IMR-90 (cell line): ENCODE results near the gene GATAD2A. TPM values are rescaled to one million over a fixed set of nuclear protein-coding genes. Genes with fewer than 3 reads are reported as not detected.

Source experiments
- ATAC-seq: fragments of 200-7000 bp; cut with Tn5 transposase; 2 replicates; pipeline ENCODE4 v1.9.1; 2020; ENCODE audit warnings: low read depth, mild to moderate bottlenecking, moderate library complexity
- BruUV-seq: library from RNA; stranded (reverse); fragments of 400-500 nt; replicated peaks from 2 replicates; lab custom pipeline; 2021; lab: Mats Ljungman, UMichigan
- CTCF ChIA-PET: fragments of 300-600 bp; formaldehyde crosslinking; extraction: SDS; loops from one replicate; lab custom pipeline; 2021; ENCODE audit warnings: antibody characterized with exemption; lab: Yijun Ruan, JAX
- POLR2A ChIA-PET: fragments of 300-600 bp; sonication (Branson Sonifier 250); formaldehyde crosslinking; loops from one replicate; lab custom pipeline; 2022; ENCODE audit warnings: antibody characterized with exemption; ENCODE audit not compliant: unreplicated experiment; lab: Charles Lee
- DNase-seq: peaks from one replicate; pipeline ENCODE4 v3.0.0; 2013
- H2AFZ ChIP-seq: replicated peaks from 2 replicates; pipeline ENCODE3; 2013; ENCODE audit warnings: low read length, mild to moderate bottlenecking; ENCODE audit not compliant: poor library complexity
- H2AK5ac ChIP-seq: 2 replicates; pipeline ENCODE4 v1.6.1; 2013; ENCODE audit warnings: low read depth, low read length, inconsistent platforms
- H2AK9ac ChIP-seq: replicated peaks from 2 replicates; pipeline ENCODE3; 2013; ENCODE audit warnings: mild to moderate bottlenecking, low read depth, low read length, moderate library complexity; ENCODE audit not compliant: poor library complexity
- H2BK120ac ChIP-seq: 2 replicates; pipeline ENCODE4 v1.6.1; 2013; ENCODE audit warnings: low read depth, low read length, inconsistent platforms
- H2BK15ac ChIP-seq: 3 replicates; pipeline ENCODE4 v1.6.1; 2013; ENCODE audit warnings: low read depth, low read length, inconsistent platforms
- H2BK20ac ChIP-seq: 2 replicates; pipeline ENCODE4 v1.6.1; 2013; ENCODE audit warnings: low read depth, mild to moderate bottlenecking, inconsistent platforms, low read length, moderate library complexity
- H2BK5ac ChIP-seq: 2 replicates; pipeline ENCODE4 v1.6.1; 2013; ENCODE audit warnings: mild to moderate bottlenecking, low read depth, low read length, inconsistent platforms; ENCODE audit not compliant: poor library complexity, severe bottlenecking
- H3K14ac ChIP-seq: replicated peaks from 2 replicates; pipeline ENCODE4 v1.6.1; 2013; ENCODE audit warnings: low read depth, low read length, inconsistent platforms
- H3K18ac ChIP-seq: 2 replicates; pipeline ENCODE4 v1.6.1; 2013; ENCODE audit warnings: low read depth, low read length, control low read depth
- H3K23ac ChIP-seq: 2 replicates; pipeline ENCODE4 v1.6.1; 2013; ENCODE audit warnings: low read depth, low read length, inconsistent platforms
- H3K27ac ChIP-seq: 2 replicates; pipeline ENCODE4 v1.5.1; 2013; ENCODE audit warnings: mild to moderate bottlenecking, control low read depth, low read length; ENCODE audit not compliant: insufficient read depth
- H3K27me3 ChIP-seq: 2 replicates; pipeline ENCODE4 v1.6.1; 2013; ENCODE audit warnings: low read length; ENCODE audit not compliant: control insufficient read depth, insufficient read depth
- H3K36me3 ChIP-seq: 2 replicates; pipeline ENCODE4 v1.6.1; 2013; ENCODE audit warnings: low read length, mixed read lengths; ENCODE audit not compliant: control insufficient read depth, insufficient read depth
- H3K4ac ChIP-seq: 2 replicates; pipeline ENCODE4 v1.6.1; 2013; ENCODE audit warnings: low read depth, low read length, inconsistent platforms
- H3K4me1 ChIP-seq: 2 replicates; pipeline ENCODE4 v1.6.1; 2013; ENCODE audit warnings: low read length, mixed read lengths; ENCODE audit not compliant: control insufficient read depth, insufficient read depth
- H3K4me2 ChIP-seq: 2 replicates; pipeline ENCODE4 v1.6.1; 2013; ENCODE audit warnings: low read depth, mild to moderate bottlenecking, control low read depth, low read length, moderate library complexity
- H3K4me3 ChIP-seq: 2 replicates; pipeline ENCODE4 v1.5.1; 2013; ENCODE audit warnings: low read depth, mild to moderate bottlenecking, control low read depth, low read length, moderate library complexity; ENCODE audit not compliant: insufficient read depth
- H3K56ac ChIP-seq: 2 replicates; pipeline ENCODE4 v1.6.1; 2013; ENCODE audit warnings: low read length, inconsistent platforms; ENCODE audit not compliant: insufficient read depth; ENCODE audit errors: extremely low read depth
- H3K79me1 ChIP-seq, 2 experiments: 2 replicates each; pipeline ENCODE4 v1.6.1; 2013; ENCODE audit warnings: low read length in 2 of 2, inconsistent platforms in 1 of 2, low read depth in 1 of 2
- H3K9ac ChIP-seq: 2 replicates; pipeline ENCODE4 v1.6.1; 2013; ENCODE audit warnings: low read depth, low read length, control low read depth
- H3K9me1 ChIP-seq: 2 replicates; pipeline ENCODE4 v1.6.1; 2013; ENCODE audit warnings: low read length, inconsistent platforms; ENCODE audit not compliant: insufficient read depth
- H3K9me3 ChIP-seq: 2 replicates; pipeline ENCODE4 v1.6.1; 2013; ENCODE audit warnings: low read length; ENCODE audit not compliant: control insufficient read depth, insufficient read depth
- H4K20me1 ChIP-seq: 2 replicates; pipeline ENCODE4 v1.6.1; 2013; ENCODE audit warnings: low read length, inconsistent platforms; ENCODE audit not compliant: insufficient read depth
- H4K5ac ChIP-seq: 2 replicates; pipeline ENCODE4 v1.6.1; 2013; ENCODE audit warnings: mild to moderate bottlenecking, low read depth, low read length, control low read depth
- H4K8ac ChIP-seq, 2 experiments: 2 replicates each; pipeline ENCODE4 v1.6.1; 2013; ENCODE audit warnings: low read depth in 2 of 2, low read length in 2 of 2, control low read depth in 1 of 2, inconsistent platforms in 1 of 2
- H4K91ac ChIP-seq: 2 replicates; pipeline ENCODE4 v1.6.1; 2013; ENCODE audit warnings: low read depth, low read length, inconsistent platforms; ENCODE audit not compliant: insufficient read depth
- BHLHE40 ChIP-seq: fragments of 150-350 bp; IDR thresholded peaks from 2 replicates; pipeline ENCODE4 v1.6.1; 2016; ENCODE audit warnings: mild to moderate bottlenecking, low read depth, low read length
- CTCF ChIP-seq: conservative IDR thresholded peaks from 2 replicates; pipeline ENCODE4 v1.5.1; 2012; ENCODE audit warnings: mild to moderate bottlenecking, low read depth, low read length, improper control_type of control experiment
- MAFK ChIP-seq: IDR thresholded peaks from 2 replicates; pipeline ENCODE4 v1.6.1; 2012; ENCODE audit warnings: low read depth, low read length, improper control_type of control experiment
- POLR2A ChIP-seq: IDR thresholded peaks from 2 replicates; pipeline ENCODE4 v1.6.1; 2012; ENCODE audit warnings: mild to moderate bottlenecking, low read depth, low read length
- RAD21 ChIP-seq: IDR thresholded peaks from 2 replicates; pipeline ENCODE4 v1.6.1; 2012; ENCODE audit warnings: low read length, improper control_type of control experiment
- WGBS, 2 experiments: methylation state at CpG; one replicate each; pipeline versions ENCODE4 v1.1.5 to v1.1.7; 2013; ENCODE audit warnings: missing lambda C conversion rate in 2 of 2; ENCODE audit not compliant: insufficient read length in 1 of 2; ENCODE audit errors: extremely low coverage in 2 of 2; 5-methylcytosine and 5-hydroxymethylcytosine counted together
- dilution Hi-C: fragments of 300-500 bp; cut with HindIII; formaldehyde crosslinking; loops from one replicate; pipeline ENCODE4 v1.14.3; 2018; ENCODE audit warnings: low sequenced_read_pairs; ENCODE audit not compliant: unreplicated experiment
- in situ Hi-C: fragments of 300-500 bp; cut with MboI; formaldehyde crosslinking; loops from 3 replicates; pipeline ENCODE4 v1.14.3; 2019; ENCODE audit warnings: low sequenced_read_pairs, inconsistent platforms, mixed read lengths
- intact Hi-C: fragments of 100-400 bp; cut with micrococcal nuclease; formaldehyde crosslinking; loops from 2 replicates; pipeline ENCODE4 v1.10.0; 2022
- polyA plus RNA-seq, 3 experiments: library from polyadenylated mRNA; depleted of rRNA; stranded (reverse); fragments of >200 nt; gene quantifications; 2 replicates each; pipeline ENCODE4 v1.2.3, GENCODE V29; 2012; ENCODE audit warnings: low replicate concordance in 1 of 3
- total RNA-seq: library from RNA; depleted of rRNA; stranded (reverse); fragments of >200 nt; gene quantifications from 2 replicates; pipeline ENCODE4 v1.2.3, GENCODE V29; 2012

The GATAD2A gene
- total and polyA plus RNA-seq, 2 of the 4 experiments (the other 2 are of a cell fraction): 23.5 to 33.2 TPM

DNA sequence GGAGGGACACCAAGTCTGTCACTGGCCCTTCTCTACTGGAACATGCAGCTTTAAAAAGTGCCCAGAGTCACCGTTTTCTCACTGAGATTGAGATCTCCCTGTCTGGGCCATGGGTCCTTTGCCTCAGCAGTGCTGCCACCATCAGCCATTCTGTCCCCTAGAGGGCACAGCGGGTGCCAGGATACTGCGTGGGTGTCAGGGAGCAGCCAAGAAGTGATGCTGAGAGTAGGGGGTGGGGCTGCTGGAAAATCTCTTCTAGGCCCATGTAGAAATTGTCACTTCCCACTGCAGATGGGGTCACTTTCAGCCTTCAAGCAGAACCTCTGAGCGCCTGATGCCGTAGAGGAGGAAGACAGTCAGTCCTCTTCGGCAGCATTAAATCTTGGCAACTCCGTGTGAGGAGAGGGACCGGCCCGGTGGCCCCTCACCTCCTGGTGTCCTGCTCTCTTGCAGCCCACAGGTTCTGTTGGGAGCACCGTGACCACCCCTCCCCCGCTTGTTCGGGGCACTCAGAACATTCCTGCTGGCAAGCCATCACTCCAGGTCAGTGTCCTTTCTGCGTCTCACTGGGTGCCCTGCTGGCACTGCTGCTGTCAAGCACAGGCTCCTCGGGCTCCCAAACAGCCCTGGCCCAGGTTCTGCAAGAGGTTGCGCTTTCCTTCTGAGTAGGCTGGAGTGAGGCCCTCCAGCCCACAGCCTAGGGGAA is 88.5 kb downstream of the GATAD2A start:
- no peak overlapping the region for H2AK5ac ChIP-seq
- 94% methylated on average over 8 of the region's 15 CpGs; no CpG with 5 or more reads in 1 of the 2 experiments for WGBS, 2 experiments
- H2BK20ac ChIP-seq: no peak overlapping the region
- no peak overlapping the region for H4K91ac ChIP-seq
- H3K9ac ChIP-seq: no peak overlapping the region
- no peaks in the 10 kb centered on the region for H3K27me3 ChIP-seq
- BruUV-seq: no TSS peak
- H3K4ac ChIP-seq: no peak overlapping the region
- H3K56ac ChIP-seq: no peak overlapping the region
- in situ Hi-C loops (loop anchor here (5.0 kb wide), 1 partner anchor 127 kb away; no protein-coding TSS in a partner anchor), intact Hi-C loops (no loop called here), dilution Hi-C loops (no loop called here)
- H3K4me2 ChIP-seq: no peak overlapping the region
- H3K18ac ChIP-seq: no peak overlapping the region
- CTCF ChIA-PET: no interaction called here
- H3K14ac ChIP-seq: no peak overlapping the region
- no peak overlapping the region for H2BK5ac ChIP-seq
- H2AK9ac ChIP-seq: no peak overlapping the region
- peaks cover 13% of the 10 kb centered on the region for H3K4me1 ChIP-seq
- H3K23ac ChIP-seq: no peak overlapping the region
- POLR2A ChIA-PET: no interaction called here
- peaks cover 6% of the 10 kb centered on the region for H4K20me1 ChIP-seq
- 0 out of 2 replicates have a peak, but pooled peaks cover 4% of the 10 kb centered on the region for H3K9me1 ChIP-seq
- H3K79me1 ChIP-seq: peaks cover 23 to 70% of the 10 kb centered on the region in 2 experiments
- no peak overlapping the region for H2BK120ac ChIP-seq
- H4K8ac ChIP-seq: no peak overlapping the region
- H3K4me3 ChIP-seq: no peak overlapping the region
- TF ChIP-seq MAFK (no peak), POLR2A (no peak), BHLHE40 (no peak), RAD21 (no peak), CTCF (no peak)
- no peaks in the 10 kb centered on the region for H3K9me3 ChIP-seq
- DNase-seq: no peak
- no peak overlapping the region for H2BK15ac ChIP-seq
- peaks cover 54% of the 10 kb centered on the region for H3K36me3 ChIP-seq
- no peak for ATAC-seq
- H4K5ac ChIP-seq: no peak overlapping the region
- H3K27ac ChIP-seq: no peak overlapping the region
- H2AFZ ChIP-seq: no peak overlapping the region
